GM21526 (cell line): ENCODE measurements around the gene GOLGA1.
"Not testable (repeated sequence)": the region's sequence is repeated elsewhere in the genome, so short reads cannot be mapped to it uniquely, and the experiment has no call there.

ENCODE experiments used
- ATAC-seq: cut with Tn5 transposase; IDR thresholded peaks from one replicate; pipeline ENCODE4 v1.9.1; 2021; ENCODE audit warnings: moderate library complexity; ENCODE audit not compliant: unreplicated experiment, low FRiP score

Gene GOLGA1

GRCh38 chr9:124860582-124861341 is 80.1 kb downstream of the GOLGA1 start:
- ATAC-seq = no peak

- ATAC-seq = no peak
Measured at GRCh38 chr9:124859803-124860581, 80.9 kb downstream of the GOLGA1 start.

- no peak for ATAC-seq
Measured at GRCh38 chr9:124858330-124859046, 82.4 kb downstream of the GOLGA1 start.

GRCh38 chr9:124857533-124858162 is 83.2 kb downstream of the GOLGA1 start:
- no peak for ATAC-seq

GRCh38 chr9:124855944-124856765 is 84.7 kb downstream of the GOLGA1 start:
- no peak for ATAC-seq

GRCh38 chr9:124855566-124855943 is 85.3 kb downstream of the GOLGA1 start:
- ATAC-seq = no peak

GRCh38 chr9:124854822-124855221 is 86.1 kb downstream of the GOLGA1 start:
- ATAC-seq = no peak

GRCh38 chr9:124854161-124854560 is 86.7 kb downstream of the GOLGA1 start:
- ATAC-seq = no peak

- ATAC-seq = no peak
Measured at GRCh38 chr9:124853605-124854143, 87.2 kb downstream of the GOLGA1 start.

- no peak for ATAC-seq
Measured at GRCh38 chr9:124852829-124853531, 87.9 kb downstream of the GOLGA1 start, which contains the start of gene WDR38. Gene WDR38 (plus strand): TSS chr9:124853460. CDS start chr9:124853532, 72 bp downstream.

GRCh38 chr9:124852121-124852828 is 88.6 kb downstream of the GOLGA1 start:
- ATAC-seq = no peak

- ATAC-seq = no peak
Measured at GRCh38 chr9:124849801-124850200, 91.1 kb downstream of the GOLGA1 start.

- no peak for ATAC-seq
Measured at GRCh38 chr9:124846969-124847368, 93.9 kb downstream of the GOLGA1 start.

- not testable (repeated sequence) for ATAC-seq
Measured at GRCh38 chr9:124846467-124846866, 94.4 kb downstream of the GOLGA1 start.

GRCh38 chr9:124844291-124844690 is 96.6 kb downstream of the GOLGA1 start:
- ATAC-seq = no peak

- ATAC-seq = no peak
Measured at GRCh38 chr9:124843456-124844034, 97.3 kb downstream of the GOLGA1 start.

GRCh38 chr9:124841075-124841821 is 99.6 kb downstream of the GOLGA1 start:
- no peak for ATAC-seq
